ENCODE results near the gene FAM25G. TPM values are rescaled to one million over a fixed set of nuclear protein-coding genes. Genes with fewer than 3 reads are reported as not detected.
"Not testable (repeated sequence)": the region's sequence is repeated elsewhere in the genome, so short reads cannot be mapped to it uniquely, and the experiment has no call there.

Gene FAM25G
- total RNA-seq (2022) (not detected in 2 replicates), Bru-seq, nascent RNA (percentile 22 among the genes with signal in this experiment), BruChase-seq, experiment 1, labeled RNA remaining after a 2-hour chase (percentile 18 among the genes with signal in this experiment), BruChase-seq, experiment 2, labeled RNA remaining after a 6-hour chase (percentile 25 among the genes with signal in this experiment)
- long read RNA-seq: 0 reads

- CTCF ChIA-PET; H3K9me3 Mint-ChIP-seq (ENCODE audit: unreplicated experiment); H3K4me3 ChIP-seq (ENCODE audit: low read depth, low read length); DNase-seq; H3K36me3 ChIP-seq (ENCODE audit: control insufficient read depth, insufficient read depth, low read length); H3K27ac Mint-ChIP-seq (ENCODE audit: unreplicated experiment); H3K9me3 ChIP-seq; BruUV-seq (replicated peaks); H3K4me1 ChIP-seq; H3K36me3 Mint-ChIP-seq (ENCODE audit: insufficient read depth, unreplicated experiment); H3K27me3 Mint-ChIP-seq (ENCODE audit: insufficient read depth, unreplicated experiment); H3K4me3 Mint-ChIP-seq (ENCODE audit: unreplicated experiment); intact Hi-C loops (cut with micrococcal nuclease; ENCODE audit: unreplicated experiment); POLR2A ChIA-PET; H3K27me3 ChIP-seq (replicated peaks; ENCODE audit: control insufficient read depth, insufficient read depth, low read length); H3K4me1 Mint-ChIP-seq (ENCODE audit: low read depth, unreplicated experiment): not testable (repeated sequence)
Observed at GRCh38 chr10:47491600-47491999, at the start of gene FAM25G. FAM25G (minus strand) TSS chr10:47491700; CDS start chr10:47491674, 26 bp downstream.

- H3K4me1 ChIP-seq; H3K27ac Mint-ChIP-seq (ENCODE audit: unreplicated experiment); H3K9me3 ChIP-seq; H3K4me1 Mint-ChIP-seq (ENCODE audit: low read depth, unreplicated experiment); CTCF ChIA-PET; H3K36me3 ChIP-seq (ENCODE audit: control insufficient read depth, insufficient read depth, low read length); DNase-seq; H3K4me3 Mint-ChIP-seq (ENCODE audit: unreplicated experiment); BruUV-seq (replicated peaks); POLR2A ChIA-PET; H3K36me3 Mint-ChIP-seq (ENCODE audit: insufficient read depth, unreplicated experiment); H3K4me3 ChIP-seq (ENCODE audit: low read depth, low read length); H3K27me3 Mint-ChIP-seq (ENCODE audit: insufficient read depth, unreplicated experiment); H3K9me3 Mint-ChIP-seq (ENCODE audit: unreplicated experiment); H3K27me3 ChIP-seq (replicated peaks; ENCODE audit: control insufficient read depth, insufficient read depth, low read length); intact Hi-C loops (cut with micrococcal nuclease; ENCODE audit: unreplicated experiment): not testable (repeated sequence)
Observed at GRCh38 chr10:47536430-47536829, 44.9 kb upstream of the FAM25G start.

GRCh38 chr10:47523475-47523874, 32.0 kb upstream of the FAM25G start, which contains the start of gene AGAP9:
AGAP9 (minus strand) TSS chr10:47523638; CDS start chr10:47523526, 112 bp downstream.
- H3K27me3 Mint-ChIP-seq (ENCODE audit: insufficient read depth, unreplicated experiment); H3K36me3 ChIP-seq (ENCODE audit: control insufficient read depth, insufficient read depth, low read length); H3K36me3 Mint-ChIP-seq (ENCODE audit: insufficient read depth, unreplicated experiment); intact Hi-C loops (cut with micrococcal nuclease; ENCODE audit: unreplicated experiment); H3K9me3 Mint-ChIP-seq (ENCODE audit: unreplicated experiment); H3K4me3 ChIP-seq (ENCODE audit: low read depth, low read length); H3K4me3 Mint-ChIP-seq (ENCODE audit: unreplicated experiment); H3K4me1 ChIP-seq; BruUV-seq (replicated peaks); H3K9me3 ChIP-seq; POLR2A ChIA-PET; H3K4me1 Mint-ChIP-seq (ENCODE audit: low read depth, unreplicated experiment); H3K27me3 ChIP-seq (replicated peaks; ENCODE audit: control insufficient read depth, insufficient read depth, low read length); CTCF ChIA-PET; DNase-seq; H3K27ac Mint-ChIP-seq (ENCODE audit: unreplicated experiment): not testable (repeated sequence)

- POLR2A ChIA-PET: not testable (repeated sequence)
Observed at GRCh38 chr10:47502313-47502712, 10.8 kb upstream of the FAM25G start.

GRCh38 chr10:47494226-47494625, 2.7 kb upstream of the FAM25G start:
- CTCF ChIA-PET: not testable (repeated sequence)

More at GRCh38 chr10:47502313-47502712, 10.8 kb upstream of the FAM25G start:
- H3K4me3 Mint-ChIP-seq (ENCODE audit: unreplicated experiment); H3K4me3 ChIP-seq (ENCODE audit: low read depth, low read length); BruUV-seq (replicated peaks); H3K36me3 ChIP-seq (ENCODE audit: control insufficient read depth, insufficient read depth, low read length); H3K27me3 ChIP-seq (replicated peaks; ENCODE audit: control insufficient read depth, insufficient read depth, low read length); intact Hi-C loops (cut with micrococcal nuclease; ENCODE audit: unreplicated experiment); H3K27me3 Mint-ChIP-seq (ENCODE audit: insufficient read depth, unreplicated experiment); H3K9me3 ChIP-seq; H3K4me1 Mint-ChIP-seq (ENCODE audit: low read depth, unreplicated experiment); DNase-seq; CTCF ChIA-PET; H3K4me1 ChIP-seq; H3K9me3 Mint-ChIP-seq (ENCODE audit: unreplicated experiment); H3K27ac Mint-ChIP-seq (ENCODE audit: unreplicated experiment): not testable (repeated sequence)
- peaks cover 13% of the 10 kb centered on the region for H3K36me3 Mint-ChIP-seq (ENCODE audit: insufficient read depth, unreplicated experiment)

GRCh38 chr10:47489630-47490029, 1.9 kb downstream of the FAM25G start:
- H3K36me3 Mint-ChIP-seq (ENCODE audit: insufficient read depth, unreplicated experiment); intact Hi-C loops (cut with micrococcal nuclease; ENCODE audit: unreplicated experiment); H3K27me3 ChIP-seq (replicated peaks; ENCODE audit: control insufficient read depth, insufficient read depth, low read length); BruUV-seq (replicated peaks); H3K27ac Mint-ChIP-seq (ENCODE audit: unreplicated experiment); H3K27me3 Mint-ChIP-seq (ENCODE audit: insufficient read depth, unreplicated experiment); H3K9me3 ChIP-seq; H3K4me1 ChIP-seq; POLR2A ChIA-PET; H3K9me3 Mint-ChIP-seq (ENCODE audit: unreplicated experiment); H3K36me3 ChIP-seq (ENCODE audit: control insufficient read depth, insufficient read depth, low read length); H3K4me3 ChIP-seq (ENCODE audit: low read depth, low read length); H3K4me1 Mint-ChIP-seq (ENCODE audit: low read depth, unreplicated experiment); CTCF ChIA-PET; DNase-seq; H3K4me3 Mint-ChIP-seq (ENCODE audit: unreplicated experiment): not testable (repeated sequence)

More at GRCh38 chr10:47494226-47494625, 2.7 kb upstream of the FAM25G start:
- DNase-seq; H3K4me3 ChIP-seq (ENCODE audit: low read depth, low read length); H3K4me1 ChIP-seq; H3K9me3 Mint-ChIP-seq (ENCODE audit: unreplicated experiment); H3K27me3 ChIP-seq (replicated peaks; ENCODE audit: control insufficient read depth, insufficient read depth, low read length); H3K36me3 Mint-ChIP-seq (ENCODE audit: insufficient read depth, unreplicated experiment); intact Hi-C loops (cut with micrococcal nuclease; ENCODE audit: unreplicated experiment); H3K27me3 Mint-ChIP-seq (ENCODE audit: insufficient read depth, unreplicated experiment); H3K4me1 Mint-ChIP-seq (ENCODE audit: low read depth, unreplicated experiment); H3K9me3 ChIP-seq; H3K4me3 Mint-ChIP-seq (ENCODE audit: unreplicated experiment); BruUV-seq (replicated peaks); H3K36me3 ChIP-seq (ENCODE audit: control insufficient read depth, insufficient read depth, low read length); H3K27ac Mint-ChIP-seq (ENCODE audit: unreplicated experiment); POLR2A ChIA-PET: not testable (repeated sequence)

- H3K4me3 Mint-ChIP-seq (ENCODE audit: unreplicated experiment); H3K36me3 Mint-ChIP-seq (ENCODE audit: insufficient read depth, unreplicated experiment); intact Hi-C loops (cut with micrococcal nuclease; ENCODE audit: unreplicated experiment); H3K9me3 Mint-ChIP-seq (ENCODE audit: unreplicated experiment); H3K36me3 ChIP-seq (ENCODE audit: control insufficient read depth, insufficient read depth, low read length); H3K4me1 ChIP-seq; BruUV-seq (replicated peaks); POLR2A ChIA-PET; H3K4me3 ChIP-seq (ENCODE audit: low read depth, low read length); DNase-seq; H3K27me3 ChIP-seq (replicated peaks; ENCODE audit: control insufficient read depth, insufficient read depth, low read length); H3K9me3 ChIP-seq; CTCF ChIA-PET; H3K27ac Mint-ChIP-seq (ENCODE audit: unreplicated experiment); H3K27me3 Mint-ChIP-seq (ENCODE audit: insufficient read depth, unreplicated experiment); H3K4me1 Mint-ChIP-seq (ENCODE audit: low read depth, unreplicated experiment): not testable (repeated sequence)
Observed at GRCh38 chr10:47485943-47486342, 5.6 kb downstream of the FAM25G start.
